Mesendoderm (in vitro differentiated cells): Measurements from ENCODE around the gene GTF3C1.

ENCODE experiments used
- DNase-seq: peaks from one replicate; pipeline ENCODE4 v3.0.0; 2013
- H2AK5ac ChIP-seq: 2 replicates; pipeline ENCODE4 v1.6.1; 2013; ENCODE audit warnings: low read length, inconsistent platforms
- H2BK120ac ChIP-seq: 2 replicates; pipeline ENCODE4 v1.6.1; 2013; ENCODE audit warnings: low read depth, mild to moderate bottlenecking, low read length, moderate library complexity, mixed read lengths
- H2BK15ac ChIP-seq: replicated peaks from 2 replicates; pipeline ENCODE4 v1.6.1; 2013; ENCODE audit warnings: low read depth, mild to moderate bottlenecking, moderate library complexity
- H2BK5ac ChIP-seq: 2 replicates; pipeline ENCODE4 v1.6.1; 2013; ENCODE audit warnings: low read length, inconsistent platforms
- H3K18ac ChIP-seq: 2 replicates; pipeline ENCODE4 v1.6.1; 2013; ENCODE audit warnings: mild to moderate bottlenecking, low read length, mixed read lengths
- H3K23ac ChIP-seq: one replicate; pipeline ENCODE4 v1.6.1; 2013; ENCODE audit warnings: low read length
- H3K27ac ChIP-seq: 2 replicates; pipeline ENCODE4 v1.5.1; 2013; ENCODE audit warnings: low read depth, mild to moderate bottlenecking, inconsistent platforms, low read length, moderate library complexity
- H3K27me3 ChIP-seq: 2 replicates; pipeline ENCODE4 v1.6.1; 2013; ENCODE audit warnings: low read length, control low read depth, mild to moderate bottlenecking, inconsistent platforms; ENCODE audit not compliant: insufficient read depth, poor library complexity
- H3K36me3 ChIP-seq: 2 replicates; pipeline ENCODE4 v1.6.1; 2013; ENCODE audit warnings: low read length, inconsistent platforms; ENCODE audit not compliant: control insufficient read depth, insufficient read depth
- H3K4ac ChIP-seq: one replicate; pipeline ENCODE4 v1.6.1; 2013; ENCODE audit warnings: low read depth, mild to moderate bottlenecking, low read length, moderate library complexity
- H3K4me1 ChIP-seq: 2 replicates; pipeline ENCODE4 v1.6.1; 2013; ENCODE audit warnings: low read depth, low read length, inconsistent platforms; ENCODE audit not compliant: control insufficient read depth
- H3K4me2 ChIP-seq: 2 replicates; pipeline ENCODE4 v1.6.1; 2013; ENCODE audit warnings: low read length
- H3K4me3 ChIP-seq: 2 replicates; pipeline ENCODE4 v1.5.1; 2013; ENCODE audit warnings: mild to moderate bottlenecking, low read length
- H3K56ac ChIP-seq: one replicate; pipeline ENCODE4 v1.6.1; 2013; ENCODE audit warnings: low read length
- H3K79me1 ChIP-seq: 2 replicates; pipeline ENCODE4 v1.6.1; 2013; ENCODE audit warnings: low read length, inconsistent platforms
- H3K79me2 ChIP-seq: 2 replicates; pipeline ENCODE4 v1.6.1; 2013; ENCODE audit warnings: mild to moderate bottlenecking, low read length; ENCODE audit not compliant: control insufficient read depth, insufficient read depth
- H3K9ac ChIP-seq: 2 replicates; pipeline ENCODE4 v1.6.1; 2013; ENCODE audit warnings: low read length, inconsistent platforms
- H4K5ac ChIP-seq: one replicate; pipeline ENCODE4 v1.6.1; 2013; ENCODE audit warnings: low read length
- H4K8ac ChIP-seq: one replicate; pipeline ENCODE4 v1.6.1; 2013; ENCODE audit warnings: low read depth, mild to moderate bottlenecking, control low read depth, low read length, moderate library complexity
- WGBS: extraction: QIAGEN DNeasy Blood & Tissue Kit; methylation state at CpG from one replicate; pipeline ENCODE4 v1.1.7; 2013; ENCODE audit warnings: low lambda C conversion rate, missing lambda C conversion rate; ENCODE audit not compliant: insufficient coverage; ENCODE audit errors: extremely low coverage; 5-methylcytosine and 5-hydroxymethylcytosine counted together

Gene GTF3C1

GRCh38 chr16:27558932-27559331, 9.2 kb upstream of the GTF3C1 start:
- H3K4ac ChIP-seq: no peak overlapping the region
- WGBS: no CpG with 5 or more reads among the region's 1 CpG
- H3K36me3 ChIP-seq: no peaks in the 10 kb centered on the region
- no peak overlapping the region for H3K56ac ChIP-seq
- no peaks in the 10 kb centered on the region for H3K4me1 ChIP-seq
- H3K27me3 ChIP-seq: no peaks in the 10 kb centered on the region
- no peak overlapping the region for H2BK5ac ChIP-seq
- H3K18ac ChIP-seq: no peak overlapping the region
- H3K4me2 ChIP-seq: no peak overlapping the region
- H4K5ac ChIP-seq: no peak overlapping the region
- H3K23ac ChIP-seq: no peak overlapping the region
- H2BK15ac ChIP-seq: no peak overlapping the region
- no peak overlapping the region for H2AK5ac ChIP-seq
- DNase-seq: no peak
- H3K9ac ChIP-seq: no peak overlapping the region
- H3K27ac ChIP-seq: no peak overlapping the region
- H3K4me3 ChIP-seq: no peak overlapping the region
- H2BK120ac ChIP-seq: no peak overlapping the region
- peaks cover 9% of the 10 kb centered on the region for H3K79me1 ChIP-seq
- no peaks in the 10 kb centered on the region for H3K79me2 ChIP-seq
- H4K8ac ChIP-seq: no peak overlapping the region

GRCh38 chr16:27558434-27558833, 8.7 kb upstream of the GTF3C1 start:
- H3K36me3 ChIP-seq: no peaks in the 10 kb centered on the region
- no peak overlapping the region for H3K56ac ChIP-seq
- H2AK5ac ChIP-seq: no peak overlapping the region
- no peak overlapping the region for H2BK5ac ChIP-seq
- no peak overlapping the region for H4K8ac ChIP-seq
- no peak overlapping the region for H2BK15ac ChIP-seq
- peaks cover 9% of the 10 kb centered on the region for H3K79me1 ChIP-seq
- H3K23ac ChIP-seq: no peak overlapping the region
- H3K9ac ChIP-seq: no peak overlapping the region
- H2BK120ac ChIP-seq: no peak overlapping the region
- no peak overlapping the region for H3K18ac ChIP-seq
- no peak overlapping the region for H3K4ac ChIP-seq
- H3K4me2 ChIP-seq: no peak overlapping the region
- WGBS: no CpG with 5 or more reads among the region's 3 CpGs
- H3K79me2 ChIP-seq: no peaks in the 10 kb centered on the region
- H3K27me3 ChIP-seq: no peaks in the 10 kb centered on the region
- no peak overlapping the region for H3K27ac ChIP-seq
- H3K4me1 ChIP-seq: no peaks in the 10 kb centered on the region
- H3K4me3 ChIP-seq: no peak overlapping the region
- no peak for DNase-seq
- H4K5ac ChIP-seq: no peak overlapping the region

- WGBS: no CpG with 5 or more reads among the region's 1 CpG
- Histone ChIP-seq H3K9ac (no peak overlapping the region), H4K8ac (no peak overlapping the region), H3K56ac (no peak overlapping the region), H3K36me3 (no peaks in the 10 kb centered on the region), H3K27me3 (no peaks in the 10 kb centered on the region), H3K23ac (no peak overlapping the region), H3K4me2 (no peak overlapping the region), H3K27ac (no peak overlapping the region), H3K79me2 (no peaks in the 10 kb centered on the region), H2BK120ac (no peak overlapping the region), H3K4me3 (no peak overlapping the region), H4K5ac (no peak overlapping the region), H2BK5ac (no peak overlapping the region), H2AK5ac (no peak overlapping the region), H2BK15ac (no peak overlapping the region), H3K18ac (no peak overlapping the region), H3K79me1 (peaks cover 9% of the 10 kb centered on the region), H3K4ac (no peak overlapping the region), H3K4me1 (no peaks in the 10 kb centered on the region)
- no peak for DNase-seq
Measured at GRCh38 chr16:27556471-27556870, 6.8 kb upstream of the GTF3C1 start.

DNA sequence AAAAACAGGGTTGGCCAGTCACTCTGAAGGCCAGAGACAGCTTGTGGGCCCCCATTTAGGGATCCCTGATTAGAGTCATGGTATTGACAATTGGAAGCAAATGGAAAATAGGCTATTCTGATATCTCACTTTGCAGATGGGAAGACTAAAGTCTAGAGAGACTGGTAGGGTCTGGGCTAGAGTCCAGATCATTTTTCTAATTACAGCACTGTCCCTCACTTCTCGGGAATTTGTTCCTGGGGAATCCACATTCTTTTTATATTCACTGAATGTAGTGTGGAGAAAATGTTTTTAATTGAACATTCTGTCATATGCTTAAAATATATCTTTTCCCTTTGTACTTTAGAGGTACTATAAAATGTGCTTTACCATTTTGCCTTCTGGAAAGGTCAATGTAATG, 1.3 kb upstream of the GTF3C1 start:
- H3K56ac ChIP-seq: no peak overlapping the region
- H3K18ac ChIP-seq: no peak overlapping the region
- peaks cover 33% of the 10 kb centered on the region for H3K79me2 ChIP-seq
- H3K4ac ChIP-seq: no peak overlapping the region
- H3K79me1 ChIP-seq: peaks cover 18% of the 10 kb centered on the region
- H4K8ac ChIP-seq: no peak overlapping the region
- H3K4me2 ChIP-seq: no peak overlapping the region
- H3K36me3 ChIP-seq: no peaks in the 10 kb centered on the region
- H2AK5ac ChIP-seq: no peak overlapping the region
- no peak overlapping the region for H2BK120ac ChIP-seq
- H3K27ac ChIP-seq: no peak overlapping the region
- H3K4me3 ChIP-seq: no peak overlapping the region
- no peak for DNase-seq
- H2BK5ac ChIP-seq: no peak overlapping the region
- no peaks in the 10 kb centered on the region for H3K4me1 ChIP-seq
- no peaks in the 10 kb centered on the region for H3K27me3 ChIP-seq
- H3K9ac ChIP-seq: no peak overlapping the region
- no peak overlapping the region for H2BK15ac ChIP-seq
- no peak overlapping the region for H3K23ac ChIP-seq
- no CpG with 5 or more reads among the region's 1 CpG for WGBS
- H4K5ac ChIP-seq: no peak overlapping the region

- no peak overlapping the region for H3K4ac ChIP-seq
- peaks cover 19% of the 10 kb centered on the region for H3K79me1 ChIP-seq
- H2AK5ac ChIP-seq: no peak overlapping the region
- H3K18ac ChIP-seq: no peak overlapping the region
- peak overlapping the region; percentile 97 for H3K9ac ChIP-seq
- H3K4me1 ChIP-seq: no peaks in the 10 kb centered on the region
- no peak overlapping the region for H2BK5ac ChIP-seq
- H3K4me3 ChIP-seq: peak overlapping the region; percentile 100
- H3K79me2 ChIP-seq: peaks cover 33% of the 10 kb centered on the region
- peak overlapping the region; percentile 98 for H3K4me2 ChIP-seq
- no peaks in the 10 kb centered on the region for H3K36me3 ChIP-seq
- peak overlapping the region; percentile 97 for H3K56ac ChIP-seq
- no peak overlapping the region for H3K27ac ChIP-seq
- H3K23ac ChIP-seq: no peak overlapping the region
- peak; percentile 8 for DNase-seq
- H2BK120ac ChIP-seq: no peak overlapping the region
- WGBS: no CpG with 5 or more reads among the region's 4 CpGs
- no peak overlapping the region for H2BK15ac ChIP-seq
- H4K8ac ChIP-seq: no peak overlapping the region
- no peak overlapping the region for H4K5ac ChIP-seq
- no peaks in the 10 kb centered on the region for H3K27me3 ChIP-seq
Measured at GRCh38 chr16:27550582-27550920, 838 bp upstream of the GTF3C1 start.

GRCh38 chr16:27549464-27549745, 308 bp downstream of the GTF3C1 start:
- DNase-seq: no peak
- H3K36me3 ChIP-seq: peaks cover 1% of the 10 kb centered on the region
- no peak overlapping the region for H3K23ac ChIP-seq
- no peaks in the 10 kb centered on the region for H3K4me1 ChIP-seq
- peak overlapping the region; percentile 92 for H3K56ac ChIP-seq
- no peak overlapping the region for H2AK5ac ChIP-seq
- peaks cover 33% of the 10 kb centered on the region for H3K79me2 ChIP-seq
- peak overlapping the region; percentile 93 for H3K4me3 ChIP-seq
- no peaks in the 10 kb centered on the region for H3K27me3 ChIP-seq
- no peak overlapping the region for H2BK15ac ChIP-seq
- H2BK120ac ChIP-seq: peak overlapping the region; percentile 63
- peak overlapping the region; percentile 89 for H3K9ac ChIP-seq
- no CpG with 5 or more reads among the region's 21 CpGs for WGBS
- H4K5ac ChIP-seq: no peak overlapping the region
- no peak overlapping the region for H4K8ac ChIP-seq
- H3K27ac ChIP-seq: no peak overlapping the region
- peak overlapping the region; percentile 75 for H3K4me2 ChIP-seq
- H2BK5ac ChIP-seq: no peak overlapping the region
- H3K79me1 ChIP-seq: peaks cover 16% of the 10 kb centered on the region
- H3K4ac ChIP-seq: peak overlapping the region; percentile 92
- peak overlapping the region; percentile 72 for H3K18ac ChIP-seq
